ENCODE results near the gene UNK.

The UNK gene

GRCh38 chr17:75835654-75835987 is 51.0 kb downstream of the UNK start:
- DNase-seq (ENCODE audit: low spot score): no peak
- no peak for TF ChIP-seq CTCF (IDR thresholded peaks at IDR 0.05; ENCODE audit: extremely low read depth, missing control alignments)

DNA sequence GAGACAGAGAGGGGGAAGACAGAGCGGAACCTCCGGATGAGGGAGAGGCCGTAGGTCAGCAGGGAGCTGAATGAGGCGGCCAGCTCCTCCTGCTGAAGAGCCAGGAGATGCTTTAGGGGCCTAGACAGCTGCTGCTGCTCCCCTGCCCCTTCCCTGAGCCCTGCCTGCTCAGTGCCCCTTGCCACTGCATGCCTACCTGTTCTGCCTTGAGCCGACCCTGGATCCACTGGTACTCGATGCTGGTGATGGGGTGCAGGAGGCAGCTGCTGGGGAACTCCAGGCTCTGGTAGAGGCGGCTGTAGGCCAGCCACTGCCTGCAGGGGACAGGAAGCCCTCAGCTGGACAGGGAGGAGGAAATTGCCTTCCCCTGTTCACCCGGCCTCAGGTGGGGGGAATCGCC is 52.0 kb downstream of the UNK start:
- no peak for TF ChIP-seq CTCF (IDR thresholded peaks at IDR 0.05; ENCODE audit: extremely low read depth, missing control alignments)
- DNase-seq (ENCODE audit: low spot score): no peak

DNA sequence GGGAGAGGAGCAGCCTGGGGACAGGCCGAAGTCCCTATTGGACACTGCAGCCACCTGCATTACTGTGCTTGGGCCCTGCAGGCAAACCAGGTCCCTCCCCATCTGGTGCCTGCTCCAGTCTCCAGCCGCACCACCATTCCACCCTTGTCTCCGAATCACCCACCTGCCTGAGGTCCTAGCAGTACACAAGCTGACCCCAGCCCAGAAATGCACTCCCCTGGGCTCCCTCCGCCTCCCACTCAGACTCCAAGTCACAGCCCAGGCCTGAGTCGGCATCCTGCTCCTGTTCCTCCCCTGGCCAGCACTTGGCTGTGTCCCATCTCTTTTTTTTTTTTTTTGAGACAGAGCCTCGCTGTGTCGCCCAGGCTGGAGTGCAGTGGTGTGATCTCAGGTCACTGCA is 53.3 kb downstream of the UNK start:
- DNase-seq (ENCODE audit: low spot score): no peak
- TF ChIP-seq CTCF (IDR thresholded peaks at IDR 0.05; ENCODE audit: extremely low read depth, missing control alignments): no peak

DNA sequence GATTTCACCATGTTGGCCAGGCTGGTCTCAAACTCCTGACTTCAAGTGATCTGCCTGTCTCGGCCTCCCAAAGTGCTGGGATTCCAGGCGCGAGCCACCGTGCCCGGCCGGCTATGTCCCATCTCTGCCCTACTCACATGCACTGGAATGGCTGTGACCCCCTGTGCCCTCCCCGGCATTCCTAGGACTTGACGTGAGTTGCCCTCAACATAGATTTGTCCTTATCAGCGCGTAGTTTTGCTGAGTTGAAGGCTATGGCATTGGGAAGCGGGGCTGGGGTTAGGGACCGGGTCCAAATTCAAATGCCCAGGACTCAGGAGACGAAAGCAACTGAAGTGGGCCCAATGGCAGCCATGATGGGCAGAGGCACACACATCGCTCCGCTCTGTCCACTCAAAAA is 53.8 kb downstream of the UNK start:
- no peak for DNase-seq (ENCODE audit: low spot score)
- no peak for TF ChIP-seq CTCF (IDR thresholded peaks at IDR 0.05; ENCODE audit: extremely low read depth, missing control alignments)

- no peak for TF ChIP-seq CTCF (IDR thresholded peaks at IDR 0.05; ENCODE audit: extremely low read depth, missing control alignments)
- no peak for DNase-seq (ENCODE audit: low spot score)
Measured at GRCh38 chr17:75839942-75840798, 55.6 kb downstream of the UNK start.

- TF ChIP-seq CTCF (IDR thresholded peaks at IDR 0.05; ENCODE audit: extremely low read depth, missing control alignments): no peak
Measured at GRCh38 chr17:75840799-75841164, 56.2 kb downstream of the UNK start.

DNA sequence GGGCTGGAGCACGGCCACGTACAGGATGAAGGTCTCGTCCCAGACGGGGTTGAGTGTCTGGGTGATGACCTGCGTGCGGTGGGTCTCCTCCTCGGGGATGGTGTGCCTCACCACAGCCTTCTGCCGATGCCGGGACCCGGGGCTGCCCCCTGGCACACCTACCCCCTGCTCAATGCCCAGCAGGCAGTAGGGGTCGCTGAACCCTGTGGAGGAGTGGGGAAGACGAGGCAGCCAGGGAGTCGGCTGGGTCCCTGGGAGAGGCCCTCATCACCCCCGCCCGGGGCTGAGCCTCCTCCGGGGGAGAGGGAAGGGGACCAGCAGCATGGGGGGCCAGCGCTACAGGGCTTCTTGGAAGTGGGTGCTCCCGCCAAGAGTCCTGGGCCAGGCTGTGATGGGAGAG is 57.8 kb downstream of the UNK start:
- no peak for TF ChIP-seq CTCF (IDR thresholded peaks at IDR 0.05; ENCODE audit: extremely low read depth, missing control alignments)
- DNase-seq (ENCODE audit: low spot score): no peak

More at GRCh38 chr17:75840799-75841164, 56.2 kb downstream of the UNK start:
- no peak for DNase-seq (ENCODE audit: low spot score)
